Kidney tubule cell (primary cell): Measurements from ENCODE around the gene TSHZ3.

Experiments used
- DNase-seq: peaks from one replicate; pipeline ENCODE4 v3.0.0-alpha.2; 2018; ENCODE audit warnings: low spot score

TSHZ3 gene

GRCh38 chr19:31349160-31349881 is at the start of gene TSHZ3:
TSS of gene TSHZ3 (minus strand) at chr19:31349436. CDS start at chr19:31349219, 217 bp downstream.
- DNase-seq: peak; percentile 32

- no peak for DNase-seq
Measured at GRCh38 chr19:31397308-31397707, 48.1 kb upstream of the TSHZ3 start.

- DNase-seq: no peak
Measured at GRCh38 chr19:31392464-31392863, 43.2 kb upstream of the TSHZ3 start.

- no peak for DNase-seq
Measured at GRCh38 chr19:31391518-31391917, 42.3 kb upstream of the TSHZ3 start.

- no peak for DNase-seq
Measured at GRCh38 chr19:31390711-31391110, 41.5 kb upstream of the TSHZ3 start.

GRCh38 chr19:31389874-31390273 is 40.6 kb upstream of the TSHZ3 start:
- DNase-seq: no peak

GRCh38 chr19:31387717-31388301 is 38.6 kb upstream of the TSHZ3 start:
- no peak for DNase-seq

- DNase-seq: no peak
Measured at GRCh38 chr19:31386806-31387205, 37.6 kb upstream of the TSHZ3 start.

- no peak for DNase-seq
Measured at GRCh38 chr19:31385744-31386143, 36.5 kb upstream of the TSHZ3 start.

- no peak for DNase-seq
Measured at GRCh38 chr19:31383553-31383952, 34.3 kb upstream of the TSHZ3 start.

GRCh38 chr19:31380854-31381253 is 31.6 kb upstream of the TSHZ3 start:
- no peak for DNase-seq

- no peak for DNase-seq
Measured at GRCh38 chr19:31378404-31378803, 29.2 kb upstream of the TSHZ3 start.

GRCh38 chr19:31377736-31378135 is 28.5 kb upstream of the TSHZ3 start:
- no peak for DNase-seq

GRCh38 chr19:31372246-31372781 is 23.1 kb upstream of the TSHZ3 start:
- DNase-seq: no peak

- no peak for DNase-seq
Measured at GRCh38 chr19:31370216-31370615, 21.0 kb upstream of the TSHZ3 start.

- no peak for DNase-seq
Measured at GRCh38 chr19:31364963-31365362, 15.7 kb upstream of the TSHZ3 start.

- DNase-seq: no peak
Measured at GRCh38 chr19:31361728-31362127, 12.5 kb upstream of the TSHZ3 start.

GRCh38 chr19:31357315-31357673 is 8.1 kb upstream of the TSHZ3 start:
- DNase-seq: no peak

- no peak for DNase-seq
Measured at GRCh38 chr19:31356587-31357314, 7.5 kb upstream of the TSHZ3 start.

- no peak for DNase-seq
Measured at GRCh38 chr19:31355665-31356289, 6.5 kb upstream of the TSHZ3 start.

- no peak for DNase-seq
Measured at GRCh38 chr19:31354799-31355664, 5.8 kb upstream of the TSHZ3 start.

GRCh38 chr19:31354316-31354715 is 5.1 kb upstream of the TSHZ3 start:
- DNase-seq: no peak
